Activated T-helper 1 cell treated with anti-CD3 and anti-CD28 coated beads, Interleukin-12 subunit alpha, Interleukin-12 subunit beta, Interleukin-2, Interleukin-4 antibody, amounts not matched to agents 30 ng/mL and 10 ng/mL and 1 ng/mL, durations not matched to agents 14 hours and 24 hours and 36 hours (primary cell): ENCODE data around the gene WDR19. TPM values are rescaled to one million over a fixed set of nuclear protein-coding genes. Genes with fewer than 3 reads are reported as not detected.

ENCODE experiments used
- DNase-seq: peaks from one replicate; pipeline ENCODE4 v3.0.0; 2021; ENCODE audit warnings: low spot score
- H3K27ac Mint-ChIP-seq: one replicate; pipeline ENCODE4 v1.8.0; 2021; ENCODE audit warnings: mild to moderate bottlenecking, mixed read lengths
- H3K27me3 Mint-ChIP-seq: one replicate; pipeline ENCODE4 v1.8.0; 2022; ENCODE audit warnings: mild to moderate bottlenecking, moderate library complexity, mixed read lengths; ENCODE audit not compliant: insufficient read depth
- H3K36me3 Mint-ChIP-seq: one replicate; pipeline ENCODE4 v1.8.0; 2021; ENCODE audit warnings: low read depth, mixed read lengths
- H3K4me1 Mint-ChIP-seq: one replicate; pipeline ENCODE4 v1.8.0; 2021; ENCODE audit warnings: low read depth, mixed read lengths
- H3K4me3 Mint-ChIP-seq: one replicate; pipeline ENCODE4 v1.8.0; 2021; ENCODE audit warnings: mild to moderate bottlenecking, moderate library complexity, mixed read lengths
- H3K9me3 Mint-ChIP-seq: one replicate; pipeline ENCODE4 v1.8.0; 2021; ENCODE audit warnings: mixed read lengths
- intact Hi-C: fragments of 100-400 bp; cut with micrococcal nuclease; formaldehyde crosslinking; loops from one replicate; pipeline ENCODE4 v1.15.1; 2024
- total RNA-seq: library from RNA; stranded (reverse); gene quantifications from 2 replicates; pipeline ENCODE4 v1.2.3, GENCODE V29; 2022

Gene WDR19
- total RNA-seq, 1 donor from 2014 or later, result 12.6 TPM

DNA sequence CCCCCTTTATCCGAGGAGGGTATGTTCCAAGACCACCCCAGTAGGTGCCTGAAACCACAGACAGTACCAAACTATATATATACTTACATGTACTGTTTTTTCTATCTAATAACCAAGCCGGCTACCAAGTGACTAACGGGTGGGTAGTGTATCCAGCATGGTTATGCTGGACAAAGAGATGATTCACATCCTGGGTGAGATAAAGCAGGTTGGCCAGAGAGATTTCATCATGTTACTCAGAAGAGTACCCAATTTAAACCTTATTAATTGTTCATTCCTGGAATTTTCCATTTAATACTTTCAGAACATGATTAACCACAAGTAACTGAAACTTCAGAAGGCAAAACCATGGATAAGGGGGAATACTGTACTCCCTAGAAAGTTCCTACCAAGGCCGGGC, 137.3 kb downstream of the WDR19 start:
- peaks cover 28% of the 10 kb centered on the region for H3K36me3 Mint-ChIP-seq
- H3K4me1 Mint-ChIP-seq, result no peaks in the 10 kb centered on the region
- DNase-seq, result no peak
- no peaks in the 10 kb centered on the region for H3K27me3 Mint-ChIP-seq
- no peaks in the 10 kb centered on the region for H3K9me3 Mint-ChIP-seq
- intact Hi-C loops, result no loop called here
- no peak overlapping the region for H3K27ac Mint-ChIP-seq
- H3K4me3 Mint-ChIP-seq, result no peak overlapping the region

DNA sequence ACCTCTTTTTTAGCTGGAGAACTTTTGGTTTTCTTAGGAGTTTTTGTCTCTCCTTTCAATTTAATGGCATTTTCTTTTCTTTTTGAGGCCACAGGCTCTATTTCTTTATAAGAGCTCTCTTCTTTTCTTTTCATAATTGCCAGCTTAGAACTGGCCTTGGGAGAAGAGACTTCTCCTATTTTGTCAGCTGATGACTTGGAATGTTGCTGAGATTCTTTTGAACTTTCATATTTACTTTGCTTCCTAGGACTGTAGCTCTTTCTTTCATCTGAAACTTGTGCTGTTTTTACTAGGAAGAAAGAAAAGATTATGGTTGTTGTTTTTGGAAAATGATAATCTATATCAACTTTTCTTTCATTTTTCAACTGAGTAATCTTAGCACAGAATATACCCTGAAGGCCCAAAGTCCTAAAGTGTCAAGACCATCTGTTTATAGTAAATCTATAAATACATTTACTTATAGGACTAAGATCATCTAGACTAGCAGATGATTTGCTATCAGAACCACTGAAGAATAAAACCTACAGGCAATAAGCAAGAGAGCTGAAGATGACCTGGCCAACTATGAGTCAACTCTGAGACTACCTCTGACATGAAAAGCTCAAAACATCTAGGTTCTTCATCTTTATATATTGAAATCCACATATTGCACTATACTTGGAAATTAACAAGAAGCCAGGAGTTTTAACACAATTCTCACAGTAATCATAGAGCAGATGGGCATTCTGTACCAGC, 138.2 kb downstream of the WDR19 start:
- intact Hi-C loops, result no loop called here
- peaks cover 34% of the 10 kb centered on the region for H3K36me3 Mint-ChIP-seq
- H3K4me1 Mint-ChIP-seq, result no peaks in the 10 kb centered on the region

DNA sequence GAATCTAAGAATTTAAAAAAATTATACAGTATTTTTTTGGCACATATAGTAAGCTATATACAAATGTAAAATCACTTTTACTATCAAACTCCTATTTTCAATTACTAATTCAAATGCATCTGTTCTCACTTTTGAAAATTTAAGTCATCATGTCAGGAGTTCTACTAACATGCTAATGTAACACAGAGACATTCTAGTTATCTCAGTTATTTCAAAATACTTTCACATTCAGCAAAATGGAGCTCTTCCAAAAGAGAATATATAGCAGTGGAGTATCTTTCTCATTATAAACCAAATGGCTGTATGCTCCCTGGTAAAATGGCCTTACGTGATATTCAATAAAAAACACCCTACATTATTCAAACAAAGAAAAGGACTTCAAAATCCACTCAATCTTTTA, 141.5 kb downstream of the WDR19 start:
- intact Hi-C loops, result no loop called here
- peaks cover 9% of the 10 kb centered on the region for H3K4me1 Mint-ChIP-seq
- H3K4me3 Mint-ChIP-seq, result no peak overlapping the region
- H3K27ac Mint-ChIP-seq, result no peak overlapping the region
- H3K36me3 Mint-ChIP-seq, result peaks cover 57% of the 10 kb centered on the region
- H3K27me3 Mint-ChIP-seq, result no peaks in the 10 kb centered on the region
- no peak for DNase-seq
- H3K9me3 Mint-ChIP-seq, result no peaks in the 10 kb centered on the region

More for the DNA sequence above, 138.2 kb downstream of the WDR19 start:
- H3K9me3 Mint-ChIP-seq, result no peaks in the 10 kb centered on the region
- H3K27ac Mint-ChIP-seq, result no peak overlapping the region
- no peaks in the 10 kb centered on the region for H3K27me3 Mint-ChIP-seq
- H3K4me3 Mint-ChIP-seq, result no peak overlapping the region
- no peak for DNase-seq

DNA sequence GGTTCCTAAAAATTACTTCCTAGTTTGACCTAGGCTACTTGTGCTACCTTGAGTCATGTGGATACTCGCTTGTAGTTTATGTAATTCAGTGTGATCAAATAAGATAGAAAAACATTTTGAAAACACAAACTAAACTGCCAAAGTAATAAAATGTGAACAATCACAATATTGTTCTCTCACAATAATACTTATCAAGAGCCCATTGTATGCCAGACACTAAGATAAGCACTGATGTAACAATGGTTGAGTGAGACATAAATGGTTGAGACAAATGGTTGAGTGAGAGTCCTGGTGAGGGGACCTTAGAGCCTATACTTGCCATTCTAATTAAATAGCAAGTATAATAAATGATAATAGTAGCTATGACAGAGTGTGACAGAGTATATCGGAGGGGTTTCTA, 142.1 kb downstream of the WDR19 start:
- peaks cover 9% of the 10 kb centered on the region for H3K4me1 Mint-ChIP-seq
- H3K4me3 Mint-ChIP-seq, result no peak overlapping the region
- H3K9me3 Mint-ChIP-seq, result no peaks in the 10 kb centered on the region
- H3K27me3 Mint-ChIP-seq, result no peaks in the 10 kb centered on the region
- H3K36me3 Mint-ChIP-seq, result peaks cover 57% of the 10 kb centered on the region
- intact Hi-C loops, result no loop called here
- DNase-seq, result no peak
- H3K27ac Mint-ChIP-seq, result no peak overlapping the region

DNA sequence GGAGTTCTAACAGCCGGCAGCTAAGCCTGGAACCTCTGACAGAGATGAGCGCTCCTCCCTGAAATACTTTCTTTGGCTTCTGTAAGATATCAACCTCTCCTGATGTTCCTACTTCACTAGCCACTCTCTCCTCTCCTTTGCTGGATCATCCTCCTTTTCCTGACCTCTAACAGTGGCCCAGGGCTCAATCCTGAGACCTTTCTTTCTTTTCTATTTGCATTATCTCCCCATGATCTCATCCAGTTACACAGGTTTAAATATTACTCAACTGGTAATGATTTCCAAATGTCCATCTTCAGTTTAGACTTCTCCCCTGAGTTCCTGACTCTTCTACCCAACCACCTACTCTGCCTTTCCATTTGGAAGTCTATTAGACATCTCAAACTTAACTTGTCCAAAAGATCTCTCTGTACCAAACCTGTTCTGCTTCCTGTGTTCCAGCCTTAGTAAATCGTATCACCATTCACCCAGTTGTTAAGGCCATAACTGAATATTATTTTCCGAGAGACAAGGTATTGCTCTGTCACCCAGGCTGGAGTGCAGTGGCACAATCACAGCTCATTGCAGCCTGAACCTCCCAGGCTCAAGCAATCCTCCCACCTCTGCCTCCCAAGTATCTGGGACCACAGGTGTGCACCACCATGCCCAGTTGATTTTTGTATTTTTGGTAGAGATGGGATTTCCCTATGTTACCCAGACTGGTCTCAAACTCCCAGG, 142.7 kb downstream of the WDR19 start:
- no peaks in the 10 kb centered on the region for H3K27me3 Mint-ChIP-seq
- H3K9me3 Mint-ChIP-seq, result no peaks in the 10 kb centered on the region
- peaks cover 9% of the 10 kb centered on the region for H3K4me1 Mint-ChIP-seq
- intact Hi-C loops, result no loop called here
- peak overlapping the region; percentile 21 for H3K27ac Mint-ChIP-seq
- H3K4me3 Mint-ChIP-seq, result no peak overlapping the region
- H3K36me3 Mint-ChIP-seq, result peaks cover 53% of the 10 kb centered on the region
- no peak for DNase-seq

DNA sequence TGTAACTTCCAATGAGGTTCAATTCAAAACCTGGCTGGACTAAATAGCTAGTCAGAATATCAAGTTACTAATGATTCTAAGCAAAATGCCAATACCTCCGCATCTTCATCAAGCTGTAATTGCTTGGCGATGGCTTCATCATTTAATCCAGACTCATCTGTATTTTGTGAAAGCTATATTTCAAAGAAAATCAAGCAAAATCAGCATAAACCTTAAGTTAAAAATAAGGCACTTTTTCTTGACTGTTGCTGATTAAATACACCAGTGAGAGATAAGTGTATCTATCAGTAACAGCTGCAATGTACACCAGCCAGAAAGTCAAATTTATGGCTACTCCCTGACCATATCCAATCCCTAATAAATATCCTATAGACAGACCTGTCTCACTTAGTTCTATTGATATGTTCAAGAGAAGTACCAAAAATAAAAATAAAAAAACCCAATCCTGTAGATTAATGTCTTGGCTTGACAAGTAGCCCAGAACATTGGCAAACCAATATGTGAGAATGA, 144.2 kb downstream of the WDR19 start:
- H3K36me3 Mint-ChIP-seq, result peaks cover 46% of the 10 kb centered on the region
- intact Hi-C loops, result no loop called here
- no peak overlapping the region for H3K27ac Mint-ChIP-seq
- no peak for DNase-seq
- no peaks in the 10 kb centered on the region for H3K9me3 Mint-ChIP-seq
- H3K27me3 Mint-ChIP-seq, result no peaks in the 10 kb centered on the region
- H3K4me1 Mint-ChIP-seq, result peaks cover 20% of the 10 kb centered on the region
- H3K4me3 Mint-ChIP-seq, result no peak overlapping the region

DNA sequence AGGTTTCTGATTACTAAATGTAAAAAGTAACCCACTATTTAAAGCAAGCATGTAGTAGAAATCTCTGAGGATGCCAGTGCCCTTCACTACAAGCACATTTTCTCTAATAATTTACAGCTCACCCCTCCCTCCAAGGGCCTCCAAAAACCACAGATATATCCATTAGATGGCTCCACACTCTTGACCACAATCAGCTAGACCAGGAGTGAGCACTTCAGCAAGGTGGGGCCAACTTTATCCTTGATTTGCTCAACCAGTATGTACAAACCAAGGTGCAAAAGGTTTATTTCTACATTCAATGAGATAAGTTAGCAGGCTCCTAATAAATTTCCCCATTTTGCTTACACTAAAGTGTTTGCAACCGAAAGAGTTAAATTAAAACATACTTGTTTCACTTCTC, 148.0 kb downstream of the WDR19 start:
- DNase-seq, result no peak
- no peak overlapping the region for H3K27ac Mint-ChIP-seq
- no peak overlapping the region for H3K4me3 Mint-ChIP-seq
- peaks cover 20% of the 10 kb centered on the region for H3K4me1 Mint-ChIP-seq
- no peaks in the 10 kb centered on the region for H3K27me3 Mint-ChIP-seq
- H3K36me3 Mint-ChIP-seq, result peaks cover 26% of the 10 kb centered on the region
- intact Hi-C loops, result no loop called here
- H3K9me3 Mint-ChIP-seq, result no peaks in the 10 kb centered on the region

DNA sequence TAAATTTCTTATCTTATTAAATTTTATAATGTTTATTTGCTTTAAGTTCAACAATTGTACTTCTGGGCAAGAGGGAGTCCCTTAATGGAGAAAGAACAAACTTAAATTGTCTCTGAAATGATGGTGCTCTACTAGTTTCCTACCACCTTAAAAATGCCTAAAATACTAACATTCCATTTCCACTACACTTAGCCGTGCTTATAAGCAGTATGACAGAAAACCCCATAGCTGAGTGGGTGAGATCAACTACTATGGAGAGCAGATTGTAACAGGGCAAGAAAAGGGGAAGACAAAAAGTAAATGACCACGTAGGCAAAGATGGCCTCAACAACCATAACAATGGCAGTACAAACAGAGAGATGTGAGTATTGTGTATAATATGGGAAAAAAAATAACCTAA, 148.9 kb downstream of the WDR19 start:
- H3K27ac Mint-ChIP-seq, result no peak overlapping the region
- no peaks in the 10 kb centered on the region for H3K27me3 Mint-ChIP-seq
- no peak for DNase-seq
- H3K4me3 Mint-ChIP-seq, result no peak overlapping the region
- no peaks in the 10 kb centered on the region for H3K9me3 Mint-ChIP-seq
- intact Hi-C loops, result no loop called here
- H3K36me3 Mint-ChIP-seq, result peaks cover 21% of the 10 kb centered on the region
- H3K4me1 Mint-ChIP-seq, result peaks cover 24% of the 10 kb centered on the region

Other genes with a start within 250 kb of the WDR19 start
- gene TMEM156, start 150.1 kb upstream of the WDR19 start, total RNA-seq, result 27.7 and 29.4 TPM in 2 replicates
- gene KLHL5, start 120.3 kb upstream of the WDR19 start, total RNA-seq, result 45.0 and 46.3 TPM in 2 replicates
- gene RFC1, start 183.8 kb downstream of the WDR19 start, total RNA-seq, result 83.3 and 87.1 TPM in 2 replicates
- not detected in 2 replicates for gene KLB, start 224.4 kb downstream of the WDR19 start, total RNA-seq